Thoracic aorta (tissue), 2 donors: Measurements from ENCODE around the gene CFI. TPM values are rescaled to one million over a fixed set of nuclear protein-coding genes. Genes with fewer than 3 reads are reported as not detected.
"Not testable (repeated sequence)": the region's sequence is repeated elsewhere in the genome, so short reads cannot be mapped to it uniquely, and the experiment has no call there.

Experiments
- ATAC-seq: fragments of 150-250 bp; one replicate; pipeline ENCODE4 v1.8.0; 2017; ENCODE audit warnings: low read depth; ENCODE audit not compliant: insufficient number of reproducible peaks, low FRiP score
- DNase-seq: peaks from one replicate; pipeline ENCODE4 v3.0.0-alpha.2; 2020; ENCODE audit warnings: low spot score
- H3K27ac ChIP-seq, 2 donors: fragments of 200-600 bp; sonication (generic); 1 replicate in 1 of 2; 2 replicates in 1 of 2; pipeline ENCODE4 v1.5.1; 2016; ENCODE audit warnings: mild to moderate bottlenecking in 2 of 2, moderate library complexity in 2 of 2
- H3K27me3 ChIP-seq: fragments of 200-600 bp; sonication (generic); replicated peaks from 2 replicates; pipeline ENCODE4 v1.6.0; 2016; ENCODE audit warnings: mild to moderate bottlenecking; ENCODE audit not compliant: insufficient read depth
- H3K36me3 ChIP-seq: fragments of 200-600 bp; sonication (generic); one replicate; pipeline ENCODE4 v1.5.1; 2016
- H3K4me1 ChIP-seq, 2 donors: fragments of 200-600 bp; sonication (generic); 1 replicate in 1 of 2; 2 replicates in 1 of 2; pipeline versions ENCODE4 v1.5.1 to v1.6.0; 2016; ENCODE audit warnings: low read depth in 2 of 2, mild to moderate bottlenecking in 1 of 2; ENCODE audit not compliant: control insufficient read depth in 1 of 2
- H3K4me3 ChIP-seq: fragments of 200-600 bp; sonication (generic); 2 replicates; pipeline ENCODE4 v1.5.1; 2016; ENCODE audit warnings: mild to moderate bottlenecking
- H3K9me3 ChIP-seq: fragments of 200-600 bp; sonication (generic); 2 replicates; pipeline ENCODE4 v1.5.1; 2016
- CTCF ChIP-seq: fragments of 200-600 bp; sonication (generic); IDR thresholded peaks from one replicate; pipeline ENCODE4 v1.5.1; 2019; ENCODE audit warnings: antibody characterized with exemption
- total RNA-seq, 2 donors: library from RNA; depleted of rRNA; stranded (reverse); fragments of >200 nt; gene quantifications; one replicate each; pipeline versions ENCODE4 v1.1.0 to v1.2.3, GENCODE V29; 2016

The CFI gene
- total RNA-seq, 2 donors from 2014 or later: 2.2 to 20.5 TPM

GRCh38 chr4:109798866-109799265 is 2.9 kb downstream of the CFI start:
- Histone ChIP-seq H3K9me3 (peaks cover 3% of the 10 kb centered on the region), H3K4me1 (peaks cover 5 to 8% of the 10 kb centered on the region in 2 donors), H3K4me3 (no peak overlapping the region), H3K27ac (no peak overlapping the region), H3K36me3 (no peaks in the 10 kb centered on the region), H3K27me3 (no peaks in the 10 kb centered on the region)
- no peak for ATAC-seq
- no peak for TF ChIP-seq CTCF
- DNase-seq: no peak

- DNase-seq (no peak), ATAC-seq (no peak)
- Histone ChIP-seq H3K36me3 (no peaks in the 10 kb centered on the region), H3K27me3 (no peaks in the 10 kb centered on the region), H3K9me3 (peaks cover 3% of the 10 kb centered on the region), H3K27ac (no peak overlapping the region), H3K4me3 (no peak overlapping the region), H3K4me1 (no peaks in the 10 kb centered on the region)
- TF ChIP-seq CTCF: no peak
Measured at GRCh38 chr4:109795059-109795458, 6.7 kb downstream of the CFI start.

- Histone ChIP-seq H3K4me1 (no peaks in the 10 kb centered on the region), H3K36me3 (no peaks in the 10 kb centered on the region), H3K27me3 (no peaks in the 10 kb centered on the region), H3K9me3 (no peaks in the 10 kb centered on the region), H3K4me3 (no peak overlapping the region), H3K27ac (no peak overlapping the region)
- TF ChIP-seq CTCF: no peak
- ATAC-seq (no peak), DNase-seq (no peak)
Measured at GRCh38 chr4:109787807-109788206, 14.0 kb downstream of the CFI start.

GRCh38 chr4:109786846-109787245 is 15.0 kb downstream of the CFI start:
- H3K27me3 ChIP-seq: no peaks in the 10 kb centered on the region
- ATAC-seq (no peak), DNase-seq (no peak)
- TF ChIP-seq CTCF: no peak
- H3K9me3 ChIP-seq: no peaks in the 10 kb centered on the region
- H3K4me1 ChIP-seq: no peaks in the 10 kb centered on the region
- no peak overlapping the region for H3K4me3 ChIP-seq
- H3K27ac ChIP-seq: no peak overlapping the region
- no peaks in the 10 kb centered on the region for H3K36me3 ChIP-seq

- not testable (repeated sequence) for H3K9me3 ChIP-seq, H3K27me3 ChIP-seq, ATAC-seq, H3K4me3 ChIP-seq, H3K36me3 ChIP-seq, DNase-seq, H3K27ac ChIP-seq, H3K4me1 ChIP-seq
Measured at GRCh38 chr4:109782092-109782491, 19.7 kb downstream of the CFI start.

- Histone ChIP-seq H3K4me1 (no peaks in the 10 kb centered on the region), H3K4me3 (no peak overlapping the region), H3K36me3 (no peaks in the 10 kb centered on the region), H3K27ac (no peak overlapping the region), H3K9me3 (no peaks in the 10 kb centered on the region), H3K27me3 (no peaks in the 10 kb centered on the region)
- no peak for TF ChIP-seq CTCF
- DNase-seq (no peak), ATAC-seq (no peak)
Measured at GRCh38 chr4:109764789-109765402, 36.9 kb downstream of the CFI start.
